Cortex of kidney (tissue), 1 donor: ENCODE results near the gene KRTAP5-5.

Experiments used
- DNase-seq: peaks from one replicate; lab custom pipeline; 2025; lab: John Stamatoyannopoulos, UW

KRTAP5-5 gene

DNA sequence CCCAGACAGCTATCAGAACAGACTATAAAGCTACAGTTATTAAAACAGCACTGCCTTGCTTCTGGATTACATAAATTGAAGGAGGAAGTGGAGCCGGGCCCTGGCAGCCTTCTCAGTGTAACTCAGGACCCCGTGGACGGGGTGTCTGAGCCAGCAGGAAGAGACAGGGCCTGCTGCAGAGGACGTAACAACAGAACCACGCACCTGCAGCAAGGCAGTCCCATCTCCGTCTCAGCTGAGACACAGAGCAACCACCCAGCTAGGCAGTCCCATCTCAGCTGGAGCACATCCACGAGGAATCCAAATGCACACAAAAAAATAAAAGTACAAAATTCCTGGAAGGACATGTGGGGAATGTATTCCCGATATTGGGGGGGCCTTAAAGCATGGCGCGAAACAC lies 50.3 kb downstream of the KRTAP5-5 start:
- no peak for DNase-seq
